Large intestine (tissue), 12 donors: ENCODE data around the gene XPNPEP2. TPM values are rescaled to one million over a fixed set of nuclear protein-coding genes. Genes with fewer than 3 reads are reported as not detected.

Source experiments
- DNase-seq, 2 donors: peaks; one replicate each; pipeline versions ENCODE4 v3.0.0 to v3.0.0-alpha.2; 2013
- H3K27ac ChIP-seq: one replicate; pipeline ENCODE4 v1.5.1; 2013; ENCODE audit warnings: low read length
- H3K27me3 ChIP-seq: 2 replicates; pipeline ENCODE4 v1.6.1; 2013; ENCODE audit warnings: low read length; ENCODE audit not compliant: control insufficient read depth, insufficient read depth
- H3K36me3 ChIP-seq: 2 replicates; pipeline ENCODE4 v1.6.1; 2013; ENCODE audit warnings: low read length; ENCODE audit not compliant: control insufficient read depth, insufficient read depth
- H3K4me1 ChIP-seq: one replicate; pipeline ENCODE4 v1.6.1; 2013; ENCODE audit warnings: low read length; ENCODE audit not compliant: control insufficient read depth, insufficient read depth
- H3K4me3 ChIP-seq: one replicate; pipeline ENCODE4 v1.5.1; 2013; ENCODE audit warnings: low read length
- H3K9me3 ChIP-seq: one replicate; pipeline ENCODE4 v1.6.1; 2013; ENCODE audit warnings: mild to moderate bottlenecking, low read depth, low read length, moderate library complexity; ENCODE audit not compliant: control insufficient read depth
- WGBS: methylation state at CpG from one replicate; pipeline ENCODE4 v1.1.5; 2013; ENCODE audit warnings: low lambda C conversion rate; ENCODE audit not compliant: insufficient coverage; 5-methylcytosine and 5-hydroxymethylcytosine counted together
- long read RNA-seq, 11 donors: transcript quantifications; one replicate each; lab custom pipeline, GENCODE V29; 2026
- polyA plus RNA-seq: library from polyadenylated mRNA; unstranded; fragments of 120-200 nt; gene quantifications from one replicate; pipeline ENCODE4 v1.2.1, GENCODE V29; 2013

Gene XPNPEP2, protein sequence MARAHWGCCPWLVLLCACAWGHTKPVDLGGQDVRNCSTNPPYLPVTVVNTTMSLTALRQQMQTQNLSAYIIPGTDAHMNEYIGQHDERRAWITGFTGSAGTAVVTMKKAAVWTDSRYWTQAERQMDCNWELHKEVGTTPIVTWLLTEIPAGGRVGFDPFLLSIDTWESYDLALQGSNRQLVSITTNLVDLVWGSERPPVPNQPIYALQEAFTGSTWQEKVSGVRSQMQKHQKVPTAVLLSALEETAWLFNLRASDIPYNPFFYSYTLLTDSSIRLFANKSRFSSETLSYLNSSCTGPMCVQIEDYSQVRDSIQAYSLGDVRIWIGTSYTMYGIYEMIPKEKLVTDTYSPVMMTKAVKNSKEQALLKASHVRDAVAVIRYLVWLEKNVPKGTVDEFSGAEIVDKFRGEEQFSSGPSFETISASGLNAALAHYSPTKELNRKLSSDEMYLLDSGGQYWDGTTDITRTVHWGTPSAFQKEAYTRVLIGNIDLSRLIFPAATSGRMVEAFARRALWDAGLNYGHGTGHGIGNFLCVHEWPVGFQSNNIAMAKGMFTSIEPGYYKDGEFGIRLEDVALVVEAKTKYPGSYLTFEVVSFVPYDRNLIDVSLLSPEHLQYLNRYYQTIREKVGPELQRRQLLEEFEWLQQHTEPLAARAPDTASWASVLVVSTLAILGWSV
- polyA plus RNA-seq, result 353 TPM
- long read RNA-seq, donor 1, transcript XPNPEP2-202 (21 exons, 3,270 nt), result major isoform, 26 of 33 reads
- long read RNA-seq, donor 1, partial matches to known transcripts, result 5 of 33 reads
- long read RNA-seq, donor 1, other reads (novel, unspliced or antisense), result 0 of 33 reads
- long read RNA-seq, donor 2, transcript XPNPEP2-202 (21 exons, 3,270 nt), result major isoform, 30 of 57 reads
- long read RNA-seq, donor 2, partial matches to known transcripts, result 26 of 57 reads
- long read RNA-seq, donor 2, other reads (novel, unspliced or antisense), result 0 of 57 reads
- long read RNA-seq, donor 3, transcript XPNPEP2-202 (21 exons, 3,270 nt), result major isoform, 34 of 76 reads
- long read RNA-seq, donor 3, partial matches to known transcripts, result 41 of 76 reads
- long read RNA-seq, donor 3, other reads (novel, unspliced or antisense), result 0 of 76 reads
- long read RNA-seq, donor 4, transcript XPNPEP2-202 (21 exons, 3,270 nt), result major isoform, 13 of 35 reads
- long read RNA-seq, donor 4, partial matches to known transcripts, result 21 of 35 reads
- long read RNA-seq, donor 4, other reads (novel, unspliced or antisense), result 0 of 35 reads
- long read RNA-seq, donor 5, transcript XPNPEP2-202 (21 exons, 3,270 nt), result major isoform, 7 of 7 reads
- long read RNA-seq, donor 5, partial matches to known transcripts, result 0 of 7 reads
- long read RNA-seq, donor 5, other reads (novel, unspliced or antisense), result 0 of 7 reads
- long read RNA-seq, donor 6, transcript XPNPEP2-202 (21 exons, 3,270 nt), result major isoform, 28 of 44 reads
- long read RNA-seq, donor 6, partial matches to known transcripts, result 16 of 44 reads
- long read RNA-seq, donor 6, other reads (novel, unspliced or antisense), result 0 of 44 reads
- long read RNA-seq, donor 7, transcript XPNPEP2-202 (21 exons, 3,270 nt), result major isoform, 9 of 25 reads
- long read RNA-seq, donor 7, partial matches to known transcripts, result 15 of 25 reads
- long read RNA-seq, donor 7, other reads (novel, unspliced or antisense), result 0 of 25 reads
- long read RNA-seq, donor 8, transcript XPNPEP2-202 (21 exons, 3,270 nt), result major isoform, 31 of 67 reads
- long read RNA-seq, donor 8, partial matches to known transcripts, result 34 of 67 reads
- long read RNA-seq, donor 8, other reads (novel, unspliced or antisense), result 0 of 67 reads
- long read RNA-seq, donor 9, transcript XPNPEP2-202 (21 exons, 3,270 nt), result major isoform, 28 of 53 reads
- long read RNA-seq, donor 9, transcript XPNPEP2-201 (6 exons, 912 nt), result minor isoform, 5 of 53 reads
- long read RNA-seq, donor 9, partial matches to known transcripts, result 20 of 53 reads
- long read RNA-seq, donor 9, other reads (novel, unspliced or antisense), result 0 of 53 reads
- long read RNA-seq, donor 10, transcript XPNPEP2-202 (21 exons, 3,270 nt), result major isoform, 35 of 51 reads
- long read RNA-seq, donor 10, partial matches to known transcripts, result 12 of 51 reads
- long read RNA-seq, donor 10, other reads (novel, unspliced or antisense), result 0 of 51 reads
- long read RNA-seq, donor 11, transcript XPNPEP2-202 (21 exons, 3,270 nt), result major isoform, 22 of 34 reads
- long read RNA-seq, donor 11, partial matches to known transcripts, result 8 of 34 reads
- long read RNA-seq, donor 11, other reads (novel, unspliced or antisense), result 0 of 34 reads

DNA sequence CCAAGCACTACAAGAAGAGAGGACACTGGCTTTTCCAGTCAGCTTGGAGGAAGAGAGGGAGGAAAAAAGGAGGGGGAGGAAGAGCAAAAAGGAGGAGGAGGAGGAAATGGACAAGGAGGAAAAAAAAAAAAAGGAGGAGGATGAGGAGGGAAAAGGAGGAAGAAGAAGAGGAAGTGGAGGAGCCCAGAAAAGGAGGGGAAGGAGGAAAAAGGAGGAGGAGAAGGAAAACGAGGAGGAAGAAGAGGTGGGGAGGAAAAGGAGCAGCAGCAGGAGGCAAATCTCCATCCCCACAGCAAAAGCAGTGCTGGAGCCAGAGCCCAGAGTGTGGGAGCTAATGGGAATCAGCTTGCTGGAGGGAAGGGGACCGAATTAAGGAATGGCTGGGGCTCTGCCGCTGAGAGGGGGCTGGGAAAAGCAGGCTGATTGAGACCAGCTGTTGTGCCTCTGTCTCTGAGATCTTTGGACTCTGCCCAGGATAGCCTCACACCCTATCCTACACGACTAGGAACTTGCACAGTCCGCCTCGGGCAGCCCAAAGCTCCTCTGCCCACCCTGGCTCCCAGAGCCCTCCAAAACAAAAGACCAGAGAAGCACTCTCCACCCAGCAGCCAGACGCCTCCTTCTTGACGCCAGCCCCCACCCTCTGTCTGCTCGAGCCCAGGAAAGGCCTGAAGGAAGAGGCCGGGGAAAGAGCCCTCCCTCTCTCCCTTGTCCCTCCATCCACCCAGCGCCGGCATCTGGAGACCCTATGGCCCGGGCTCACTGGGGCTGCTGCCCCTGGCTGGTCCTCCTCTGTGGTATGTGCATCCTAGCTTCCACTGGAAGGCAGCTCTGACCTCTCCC is at the start of gene XPNPEP2:
XPNPEP2 (plus strand) TSS at position 514 of the 843 bp plus-strand sequence; CDS start at position 749, 235 bp downstream.
- H3K27me3 ChIP-seq, result no peaks in the 10 kb centered on the region
- H3K9me3 ChIP-seq, result no peaks in the 10 kb centered on the region
- DNase-seq, result peak; percentile 52 to 74
- H3K36me3 ChIP-seq, result peaks cover 3% of the 10 kb centered on the region
- no CpG with 5 or more reads among the region's 13 CpGs for WGBS
- H3K27ac ChIP-seq, result peak within 1 kb of the TSS; percentile 99
- H3K4me1 ChIP-seq, result peaks cover 44% of the 10 kb centered on the region
- H3K4me3 ChIP-seq, result peak within 1 kb of the TSS; percentile 69

DNA sequence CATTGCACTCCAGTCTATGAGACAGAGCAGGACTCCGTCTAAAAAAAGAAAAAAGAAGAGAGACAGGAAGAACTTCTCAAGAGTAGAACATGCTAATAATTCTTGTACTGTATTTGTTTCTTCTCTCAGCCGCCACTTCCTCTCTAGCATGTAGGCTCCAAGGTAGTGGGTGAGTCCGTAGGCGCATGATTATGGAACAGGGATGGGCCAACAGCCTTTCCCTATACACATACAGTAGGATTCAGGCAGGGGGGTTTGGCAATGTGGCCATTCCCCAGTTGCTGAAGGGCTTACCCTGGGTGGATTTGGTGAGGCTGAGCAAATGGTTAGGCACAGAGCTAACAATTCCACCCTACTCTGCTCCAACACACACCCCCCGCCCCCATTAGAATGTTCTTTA is 49.0 kb upstream of the XPNPEP2 start:
- no peaks in the 10 kb centered on the region for H3K27me3 ChIP-seq
- no peak overlapping the region for H3K27ac ChIP-seq
- no peak overlapping the region for H3K4me3 ChIP-seq
- no peaks in the 10 kb centered on the region for H3K4me1 ChIP-seq
- no peak for DNase-seq
- no peaks in the 10 kb centered on the region for H3K36me3 ChIP-seq
- no peaks in the 10 kb centered on the region for H3K9me3 ChIP-seq
- no CpG with 5 or more reads among the region's 5 CpGs for WGBS

DNA sequence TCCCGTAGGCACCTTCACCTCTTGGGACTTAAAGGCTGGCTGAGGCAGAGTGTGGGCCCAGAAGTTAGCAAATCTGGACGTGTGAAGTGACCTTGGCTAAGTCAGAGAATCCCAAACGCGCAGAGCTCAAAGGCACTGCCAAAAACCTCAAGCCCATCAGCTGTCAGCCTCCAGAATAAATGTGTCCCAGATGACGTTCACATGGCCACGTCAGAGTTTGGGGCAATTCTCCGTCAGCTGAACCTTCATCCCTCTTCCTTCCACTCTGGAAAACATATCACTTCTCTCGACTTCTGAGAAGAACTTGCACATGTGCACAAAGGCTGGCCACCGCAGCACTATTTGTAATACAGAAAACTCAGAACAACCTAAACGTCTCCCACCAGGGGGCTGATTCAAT is 48.3 kb upstream of the XPNPEP2 start:
- H3K27ac ChIP-seq, result no peak overlapping the region
- WGBS, result no CpG with 5 or more reads among the region's 10 CpGs
- no peaks in the 10 kb centered on the region for H3K27me3 ChIP-seq

DNA sequence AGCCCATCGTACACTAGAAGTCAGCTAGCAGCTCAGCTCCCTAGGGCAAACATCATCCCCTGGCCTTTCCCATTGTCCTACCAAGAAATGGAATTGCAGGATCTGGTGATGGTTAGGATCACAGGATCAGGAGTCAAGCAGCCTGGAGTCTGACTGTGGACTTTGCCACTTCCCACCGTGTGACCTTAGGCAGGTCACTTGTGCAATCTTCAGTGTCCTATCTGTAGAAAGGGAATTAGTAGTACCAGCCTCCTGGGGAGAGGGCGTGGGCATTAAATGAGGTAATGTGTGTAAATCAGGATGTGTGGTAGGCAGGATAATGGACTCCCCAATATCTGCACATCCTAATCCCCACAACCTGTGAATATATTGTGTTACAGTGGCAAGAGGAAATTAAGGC is 45.4 kb upstream of the XPNPEP2 start:
- Histone ChIP-seq H3K27ac (no peak overlapping the region), H3K9me3 (no peaks in the 10 kb centered on the region), H3K27me3 (no peaks in the 10 kb centered on the region), H3K36me3 (no peaks in the 10 kb centered on the region), H3K4me1 (no peaks in the 10 kb centered on the region), H3K4me3 (no peak overlapping the region)
- DNase-seq, result peak; percentile 70 to 74
- no CpG with 5 or more reads among the region's 3 CpGs for WGBS

More for the DNA sequence above, 48.3 kb upstream of the XPNPEP2 start:
- H3K4me3 ChIP-seq, result no peak overlapping the region
- H3K36me3 ChIP-seq, result no peaks in the 10 kb centered on the region
- H3K9me3 ChIP-seq, result no peaks in the 10 kb centered on the region
- H3K4me1 ChIP-seq, result no peaks in the 10 kb centered on the region
- no peak for DNase-seq

DNA sequence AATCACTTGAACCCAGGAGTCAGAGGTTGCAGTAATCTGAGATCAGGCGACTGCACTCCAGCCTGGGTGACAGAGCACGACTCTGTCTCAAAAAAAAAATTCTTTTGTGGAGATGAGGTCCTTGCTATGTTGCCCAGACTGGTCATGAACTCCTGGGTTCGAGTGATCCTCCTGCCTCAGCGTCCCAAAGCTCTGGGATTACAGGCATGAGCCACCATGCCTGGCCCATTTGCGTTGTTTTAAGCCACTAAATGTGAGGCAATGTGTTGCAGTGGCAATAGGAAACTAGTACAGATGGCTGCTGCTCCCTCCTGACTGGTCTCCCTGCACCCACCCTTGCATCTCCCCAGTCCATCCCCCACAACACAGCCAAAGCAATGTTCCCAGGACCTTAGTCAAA is 44.0 kb upstream of the XPNPEP2 start:
- no peaks in the 10 kb centered on the region for H3K36me3 ChIP-seq
- no peaks in the 10 kb centered on the region for H3K4me1 ChIP-seq
- no peaks in the 10 kb centered on the region for H3K9me3 ChIP-seq
- WGBS, result no CpG with 5 or more reads among the region's 5 CpGs
- no peaks in the 10 kb centered on the region for H3K27me3 ChIP-seq
- H3K27ac ChIP-seq, result no peak overlapping the region
- no peak overlapping the region for H3K4me3 ChIP-seq
- no peak for DNase-seq

DNA sequence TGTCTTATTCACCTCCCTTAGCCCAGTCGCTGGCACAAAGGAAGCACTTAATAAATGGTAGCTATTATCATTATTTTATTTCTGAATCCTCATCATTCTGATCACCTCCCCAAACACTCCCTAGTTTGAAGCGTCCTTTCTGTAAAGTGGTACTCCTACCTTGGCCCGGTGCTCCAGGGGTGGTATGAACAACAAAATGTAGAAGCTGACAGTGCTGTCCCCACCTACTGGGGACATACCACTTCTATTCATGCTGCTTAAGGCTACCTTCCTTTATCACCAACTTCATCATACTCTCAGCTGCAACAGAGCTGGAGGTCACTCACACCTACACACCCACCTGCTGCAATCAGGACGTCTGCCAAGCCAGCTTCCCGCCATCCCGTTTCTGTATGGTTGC is 43.2 kb upstream of the XPNPEP2 start:
- Histone ChIP-seq H3K4me1 (no peaks in the 10 kb centered on the region), H3K27me3 (no peaks in the 10 kb centered on the region), H3K36me3 (no peaks in the 10 kb centered on the region), H3K27ac (no peak overlapping the region), H3K9me3 (no peaks in the 10 kb centered on the region), H3K4me3 (no peak overlapping the region)
- DNase-seq, result no peak
- WGBS, result no CpG with 5 or more reads among the region's 6 CpGs

DNA sequence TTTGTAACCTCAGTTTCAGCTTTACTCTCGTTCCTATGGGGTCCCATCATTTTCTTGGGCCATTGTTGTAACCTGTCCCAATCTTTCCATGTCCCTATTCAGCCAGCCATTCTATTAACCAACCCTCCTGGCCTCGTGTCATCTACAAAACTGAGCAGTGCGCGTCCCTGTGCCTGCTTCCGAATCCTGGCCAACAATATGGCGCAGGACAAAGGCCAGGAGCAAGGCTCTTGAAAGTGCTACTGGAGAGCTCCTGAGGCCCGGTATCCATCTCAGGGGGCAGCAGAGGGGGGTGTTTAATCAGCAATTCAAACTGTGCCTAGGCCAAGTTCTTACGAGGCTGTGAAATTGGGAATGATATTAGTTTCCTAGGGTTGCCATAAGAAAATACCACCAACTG is 42.8 kb upstream of the XPNPEP2 start:
- no peaks in the 10 kb centered on the region for H3K36me3 ChIP-seq
- DNase-seq, result no peak
- H3K9me3 ChIP-seq, result no peaks in the 10 kb centered on the region
- no peaks in the 10 kb centered on the region for H3K4me1 ChIP-seq
- H3K27ac ChIP-seq, result no peak overlapping the region
- no peak overlapping the region for H3K4me3 ChIP-seq
- no CpG with 5 or more reads among the region's 8 CpGs for WGBS
- no peaks in the 10 kb centered on the region for H3K27me3 ChIP-seq

DNA sequence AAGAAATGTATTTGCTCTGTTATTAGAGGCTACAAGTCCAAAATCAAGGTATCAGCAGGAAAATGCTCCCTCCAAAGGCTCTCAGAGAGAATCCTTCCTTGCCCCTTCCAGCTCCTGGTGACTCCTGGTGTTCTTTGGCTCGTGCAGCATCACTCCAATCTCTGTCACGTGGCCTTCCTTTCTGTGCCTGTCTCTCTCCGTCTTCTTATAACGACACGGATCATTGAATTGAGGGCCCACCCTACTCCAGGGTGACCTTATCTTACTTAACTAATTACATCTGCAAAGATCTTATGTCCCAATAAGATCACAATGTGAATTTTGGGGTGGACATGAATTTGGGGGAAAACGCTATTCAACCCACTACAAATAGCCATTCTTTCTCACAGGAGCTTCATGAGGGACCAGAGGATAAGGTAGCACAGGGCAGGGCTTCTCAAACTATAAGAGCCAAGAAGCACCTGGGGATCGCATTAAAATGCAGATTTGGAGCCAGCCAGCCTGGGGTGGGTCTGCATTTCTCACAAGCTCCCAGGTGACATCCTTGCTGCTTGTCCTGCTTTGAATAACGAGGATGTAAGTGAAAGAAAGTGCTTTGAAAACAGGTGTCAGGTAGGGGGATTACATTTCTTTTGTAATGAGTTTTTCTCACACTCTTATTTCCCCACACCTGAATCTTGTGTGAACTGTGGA is 42.2 kb upstream of the XPNPEP2 start:
- no peaks in the 10 kb centered on the region for H3K4me1 ChIP-seq
- H3K36me3 ChIP-seq, result no peaks in the 10 kb centered on the region
- H3K27ac ChIP-seq, result no peak overlapping the region
- no peaks in the 10 kb centered on the region for H3K27me3 ChIP-seq
- DNase-seq, result no peak
- WGBS, result no CpG with 5 or more reads among the region's 8 CpGs
- no peaks in the 10 kb centered on the region for H3K9me3 ChIP-seq
- no peak overlapping the region for H3K4me3 ChIP-seq
